Gastrocnemius medialis (tissue), 4 donors: ENCODE data around the gene RPS2. TPM values are rescaled to one million over a fixed set of nuclear protein-coding genes. Genes with fewer than 3 reads are reported as not detected.
A peak's percentile ranks its signal among the peaks of the same experiment; 100 is the strongest.

Source experiments
- ATAC-seq, 2 donors: fragments of 150-250 bp; one replicate each; pipeline ENCODE4 v1.9.1; 2016
- DNase-seq, 2 donors: peaks; one replicate each; pipeline ENCODE4 v3.0.0-alpha.2; 2019
- H3K27ac ChIP-seq, 4 donors: fragments of 200-600 bp; sonication (generic); 1 replicate in 1 of 4; 2 replicates in 3 of 4; pipeline ENCODE4 v1.5.1; 2016 to 2018; ENCODE audit warnings: mild to moderate bottlenecking in 2 of 4, moderate library complexity in 1 of 4
- H3K27me3 ChIP-seq, 3 donors: fragments of 200-600 bp; sonication (generic) in 2 of 3; 1 replicate in 1 of 3; 2 replicates in 2 of 3; pipeline versions ENCODE4 v1.5.1 to v1.6.0; 2016 to 2019; ENCODE audit warnings: mild to moderate bottlenecking in 1 of 3, moderate library complexity in 1 of 3
- H3K36me3 ChIP-seq, 2 donors: fragments of 200-600 bp; sonication (generic) in 1 of 2; one replicate each; pipeline ENCODE4 v1.5.1; 2017 to 2018
- H3K4me1 ChIP-seq, 2 donors: fragments of 200-600 bp; sonication (generic) in 1 of 2; one replicate each; pipeline ENCODE4 v1.5.1; 2016 to 2017; ENCODE audit warnings: mild to moderate bottlenecking in 2 of 2
- H3K4me3 ChIP-seq, 4 donors: fragments of 200-600 bp; sonication (generic) in 3 of 4; 1 replicate in 1 of 4; 2 replicates in 3 of 4; pipeline ENCODE4 v1.5.1; 2016 to 2019; ENCODE audit warnings: mild to moderate bottlenecking in 2 of 4
- H3K9me3 ChIP-seq, 3 donors: fragments of 200-600 bp; sonication (generic) in 2 of 3; 1 replicate in 1 of 3; 2 replicates in 2 of 3; pipeline ENCODE4 v1.5.1; 2016 to 2019
- POLR2A ChIP-seq, 2 donors: fragments of 450-650 bp; IDR thresholded peaks; one replicate each; pipeline ENCODE4 v1.6.1; 2017; ENCODE audit warnings: antibody characterized with exemption in 2 of 2, mild to moderate bottlenecking in 2 of 2, moderate library complexity in 2 of 2
- in situ Hi-C, 4 donors: fragments of 200-750 bp; cut with MboI; loops; one replicate each; pipeline versions ENCODE4 v1.15.0 to v1.8.0; 2017; ENCODE audit warnings: low sequenced_read_pairs in 4 of 4
- intact Hi-C: fragments of 100-400 bp; cut with DNase I; formaldehyde crosslinking; loops from one replicate; pipeline ENCODE4 v1.15.1; 2023; ENCODE audit warnings: low total_unique reads
- total RNA-seq, 4 donors: library from RNA; depleted of rRNA; stranded (reverse); fragments of >200 nt; gene quantifications; one replicate each; pipeline versions ENCODE4 v1.1.0 to v1.2.3, GENCODE V29; 2016
- TF ChIP-seq, protein P1 (sequence below), 5 experiments: fragments of 450-650 bp in 3 of 5; fragments of 200-600 bp in 2 of 5; sonication (generic) in 2 of 5; IDR thresholded peaks in 4 of 5; conservative IDR thresholded peaks in 1 of 5; 1 replicate in 4 of 5; 2 replicates in 1 of 5; pipeline ENCODE4 v1.5.1; 2016 to 2019; ENCODE audit warnings: antibody characterized with exemption in 5 of 5, mild to moderate bottlenecking in 3 of 5, moderate library complexity in 3 of 5

RPS2 gene
- total RNA-seq, 4 donors from 2014 or later = 1,162 to 1,876 (median 1,684) TPM

DNA sequence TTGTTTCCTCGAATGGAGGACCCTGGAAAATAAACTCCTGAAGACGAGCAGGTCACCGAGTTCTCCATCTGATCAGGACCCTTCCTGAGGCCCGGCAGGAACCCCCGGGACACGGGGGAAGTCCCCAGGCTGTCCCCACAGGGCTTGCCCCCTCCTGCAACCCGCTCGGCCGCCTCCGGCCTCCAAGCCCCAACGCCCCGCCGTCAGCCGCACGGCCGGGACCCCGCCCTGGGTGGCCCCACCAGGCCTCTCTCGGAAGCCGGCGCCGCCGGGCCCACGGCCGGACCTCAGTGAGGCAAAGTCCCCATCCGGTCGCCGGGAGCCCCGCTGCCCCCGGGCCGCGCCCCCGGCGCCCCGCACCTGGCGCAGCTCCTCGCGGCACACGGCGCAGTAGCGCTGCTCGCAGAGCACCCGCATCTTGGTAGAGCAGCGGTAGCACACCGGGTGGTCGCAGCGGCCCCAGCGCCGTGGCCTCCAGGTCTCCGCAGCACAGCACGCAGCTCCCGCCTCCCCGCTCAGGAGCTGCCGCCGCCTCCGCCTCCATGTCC, 44.6 kb upstream of the RPS2 start:
- DNase-seq = no peak
- intact Hi-C loops = loop anchor here (1.0 to 10.0 kb wide), 3 partner anchors 38 to 526 kb away; partner anchors contain the start of genes CEMP1, PDPK1 and RNPS1
- Histone ChIP-seq H3K27ac (peak overlapping the region; percentile 76 to 99 (median 95)), H3K27me3 (no peaks in the 10 kb centered on the region), H3K9me3 (no peaks in the 10 kb centered on the region), H3K4me3 (peak overlapping the region; percentile 63 to 89 (median 77)), H3K36me3 (no peaks in the 10 kb centered on the region), H3K4me1 (peaks cover 44 to 54% of the 10 kb centered on the region in 2 donors)
- TF ChIP-seq, protein P1, sequence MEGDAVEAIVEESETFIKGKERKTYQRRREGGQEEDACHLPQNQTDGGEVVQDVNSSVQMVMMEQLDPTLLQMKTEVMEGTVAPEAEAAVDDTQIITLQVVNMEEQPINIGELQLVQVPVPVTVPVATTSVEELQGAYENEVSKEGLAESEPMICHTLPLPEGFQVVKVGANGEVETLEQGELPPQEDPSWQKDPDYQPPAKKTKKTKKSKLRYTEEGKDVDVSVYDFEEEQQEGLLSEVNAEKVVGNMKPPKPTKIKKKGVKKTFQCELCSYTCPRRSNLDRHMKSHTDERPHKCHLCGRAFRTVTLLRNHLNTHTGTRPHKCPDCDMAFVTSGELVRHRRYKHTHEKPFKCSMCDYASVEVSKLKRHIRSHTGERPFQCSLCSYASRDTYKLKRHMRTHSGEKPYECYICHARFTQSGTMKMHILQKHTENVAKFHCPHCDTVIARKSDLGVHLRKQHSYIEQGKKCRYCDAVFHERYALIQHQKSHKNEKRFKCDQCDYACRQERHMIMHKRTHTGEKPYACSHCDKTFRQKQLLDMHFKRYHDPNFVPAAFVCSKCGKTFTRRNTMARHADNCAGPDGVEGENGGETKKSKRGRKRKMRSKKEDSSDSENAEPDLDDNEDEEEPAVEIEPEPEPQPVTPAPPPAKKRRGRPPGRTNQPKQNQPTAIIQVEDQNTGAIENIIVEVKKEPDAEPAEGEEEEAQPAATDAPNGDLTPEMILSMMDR (IDR thresholded peaks at IDR 0.05 in 4 of 5, conservative IDR thresholded peaks at IDR 0.05 in 1 of 5) = no peak
- no peak for TF ChIP-seq POLR2A (IDR thresholded peaks at IDR 0.05)
- in situ Hi-C loops = no loop called here
- peak; percentile 33 to 35 for ATAC-seq

DNA sequence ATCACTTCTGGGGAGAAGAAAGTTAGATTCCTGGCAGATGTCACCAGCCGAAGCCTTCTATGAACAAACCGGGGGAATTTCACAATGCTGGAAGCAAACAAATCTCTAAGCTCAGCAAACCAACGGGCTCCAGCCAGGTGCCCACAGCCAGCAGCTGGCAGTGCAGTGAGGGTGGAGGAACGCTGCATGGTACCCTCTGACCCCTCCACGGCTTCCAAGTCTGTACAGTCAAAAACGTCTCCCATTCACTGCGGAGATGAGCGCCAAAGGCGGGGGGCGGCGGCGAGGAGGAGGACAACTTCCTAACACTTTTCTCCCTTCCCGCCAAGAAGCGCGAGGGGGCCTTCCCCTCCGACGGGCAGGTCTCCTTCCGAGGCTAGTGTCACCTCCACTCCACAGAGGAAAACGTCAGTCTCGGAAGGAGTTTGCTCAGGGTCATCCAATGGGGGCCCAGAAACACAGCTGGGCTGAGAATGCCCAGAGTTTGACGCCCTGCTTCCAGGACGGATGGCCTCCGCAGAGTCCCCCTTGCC, 44.1 kb upstream of the RPS2 start:
- Histone ChIP-seq H3K27me3 (no peaks in the 10 kb centered on the region), H3K27ac (peak overlapping the region; percentile 76 to 99 (median 95)), H3K4me3 (peak overlapping the region; percentile 63 to 89 (median 77)), H3K36me3 (no peaks in the 10 kb centered on the region), H3K4me1 (peaks cover 50 to 58% of the 10 kb centered on the region in 2 donors), H3K9me3 (no peaks in the 10 kb centered on the region)
- TF ChIP-seq, protein P1 (IDR thresholded peaks at IDR 0.05 in 4 of 5, conservative IDR thresholded peaks at IDR 0.05 in 1 of 5) = no peak
- peak in 1 of 2 donors; percentile 34 for TF ChIP-seq POLR2A (IDR thresholded peaks at IDR 0.05)
- in situ Hi-C loops (no loop called here), intact Hi-C loops (loop anchor here (1.0 to 10.0 kb wide), 3 partner anchors 37 to 526 kb away; partner anchors contain the start of genes CEMP1, PDPK1 and RNPS1)
- ATAC-seq = no peak
- DNase-seq = peak in 1 of 2 donors; percentile 41

DNA sequence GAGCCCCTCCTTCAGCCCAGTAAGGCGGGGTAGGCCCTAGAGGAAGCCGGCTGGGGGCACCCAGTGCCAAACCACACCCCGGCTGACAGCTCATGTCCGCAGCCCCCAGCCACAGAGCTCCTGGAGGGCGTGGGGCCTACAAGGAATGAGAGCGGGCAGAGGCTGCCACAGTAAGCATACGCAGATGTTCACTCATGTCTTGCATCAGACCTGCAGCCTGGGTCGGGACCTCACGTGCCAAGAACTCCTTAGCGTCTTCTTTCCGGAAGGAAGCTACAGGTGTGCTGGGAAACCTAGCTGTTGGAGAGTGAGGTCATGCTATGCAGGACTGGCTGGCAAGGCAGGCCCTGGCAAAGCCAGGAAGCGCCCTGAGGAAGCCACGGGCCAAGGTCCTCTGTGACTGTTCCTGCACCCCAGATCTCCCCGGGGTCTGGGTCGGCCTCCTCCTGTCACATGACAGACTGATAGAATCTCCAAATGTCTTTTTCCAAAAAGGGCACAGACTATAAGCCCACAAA, 43.4 kb upstream of the RPS2 start:
- ATAC-seq (no peak), DNase-seq (peak in 1 of 2 donors; percentile 45)
- TF ChIP-seq, protein P1 (IDR thresholded peaks at IDR 0.05 in 4 of 5, conservative IDR thresholded peaks at IDR 0.05 in 1 of 5) = no peak
- no peak for TF ChIP-seq POLR2A (IDR thresholded peaks at IDR 0.05)
- peaks cover 52 to 64% of the 10 kb centered on the region in 2 donors for H3K4me1 ChIP-seq
- peak overlapping the region in 2 of 4 donors; percentile 76 to 99 for H3K27ac ChIP-seq
- intact Hi-C loops (loop anchor here (5.0 to 10.0 kb wide), 2 partner anchors 259 to 527 kb away; partner anchors contain the start of genes CEMP1, PDPK1 and RNPS1), in situ Hi-C loops (no loop called here)
- peaks cover 0 to 3% of the 10 kb centered on the region in 2 donors for H3K36me3 ChIP-seq
- H3K9me3 ChIP-seq = no peaks in the 10 kb centered on the region
- no peaks in the 10 kb centered on the region for H3K27me3 ChIP-seq
- peak overlapping the region in 3 of 4 donors; percentile 63 to 78 (median 76) for H3K4me3 ChIP-seq

DNA sequence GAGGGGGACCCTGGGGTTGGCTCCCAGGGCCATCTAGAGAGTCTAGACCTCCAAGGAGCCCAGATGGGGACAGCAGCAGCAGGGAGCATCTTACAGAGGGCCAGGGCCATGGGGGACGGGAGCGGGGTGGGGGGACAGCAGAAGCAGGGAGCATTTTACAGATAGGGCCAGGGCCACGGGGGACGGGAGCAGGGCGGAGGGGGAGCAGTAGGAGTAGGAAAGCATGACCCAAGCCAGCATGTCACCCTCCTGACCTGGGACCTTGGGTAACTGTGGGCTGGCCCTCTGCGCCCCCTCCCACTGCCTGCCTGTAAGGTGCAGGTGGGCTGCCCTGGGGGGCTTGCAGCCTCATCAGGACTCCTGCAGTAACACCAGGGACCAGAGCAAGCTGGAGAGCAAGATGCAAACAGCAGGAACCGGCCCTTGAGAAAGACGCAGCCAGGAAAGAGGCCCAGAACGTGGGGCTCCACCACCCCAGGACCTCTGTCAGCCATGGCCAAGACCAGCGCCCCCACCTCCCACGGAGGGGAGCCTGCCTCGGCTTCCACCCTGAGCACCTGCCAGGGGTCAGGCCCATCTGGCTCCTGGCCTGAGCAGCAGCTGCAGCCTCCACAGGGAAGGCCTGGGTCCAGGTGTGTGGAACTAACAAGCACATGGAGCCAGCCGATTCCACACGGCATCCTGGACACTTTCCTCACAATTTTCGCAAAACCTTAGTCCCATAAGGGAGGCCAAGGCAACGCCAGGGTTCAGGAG, 42.6 kb upstream of the RPS2 start:
- in situ Hi-C loops = no loop called here

More for the DNA sequence above, 42.6 kb upstream of the RPS2 start:
- intact Hi-C loops = loop anchor here (5.0 to 10.0 kb wide), 2 partner anchors 260 to 528 kb away; partner anchors contain the start of genes CEMP1, PDPK1 and RNPS1
- peak overlapping the region in 2 of 4 donors; percentile 38 to 78 for H3K4me3 ChIP-seq
- H3K27me3 ChIP-seq = no peaks in the 10 kb centered on the region
- no peak for TF ChIP-seq POLR2A (IDR thresholded peaks at IDR 0.05)
- TF ChIP-seq, protein P1 (IDR thresholded peaks at IDR 0.05 in 4 of 5, conservative IDR thresholded peaks at IDR 0.05 in 1 of 5) = no peak
- H3K36me3 ChIP-seq = peaks cover 0 to 11% of the 10 kb centered on the region in 2 donors
- H3K4me1 ChIP-seq = peaks cover 52 to 64% of the 10 kb centered on the region in 2 donors
- ATAC-seq (no peak), DNase-seq (no peak)
- H3K27ac ChIP-seq = peak overlapping the region in 1 of 4 donors; percentile 37
- H3K9me3 ChIP-seq = no peaks in the 10 kb centered on the region
